NCI-H82 (cell line): ENCODE data around the gene HOXB9.

Experiments used
- DNase-seq: peaks from one replicate; lab custom pipeline; 2025; lab: John Stamatoyannopoulos, UW

Gene HOXB9

GRCh38 chr17:48610282-48611211 lies 15.6 kb downstream of the HOXB9 start, which contains the start of gene HOXB7:
Gene HOXB7 (minus strand): TSS chr17:48611017. CDS start chr17:48610918, 99 bp downstream.
- DNase-seq: peak; percentile 38

DNA sequence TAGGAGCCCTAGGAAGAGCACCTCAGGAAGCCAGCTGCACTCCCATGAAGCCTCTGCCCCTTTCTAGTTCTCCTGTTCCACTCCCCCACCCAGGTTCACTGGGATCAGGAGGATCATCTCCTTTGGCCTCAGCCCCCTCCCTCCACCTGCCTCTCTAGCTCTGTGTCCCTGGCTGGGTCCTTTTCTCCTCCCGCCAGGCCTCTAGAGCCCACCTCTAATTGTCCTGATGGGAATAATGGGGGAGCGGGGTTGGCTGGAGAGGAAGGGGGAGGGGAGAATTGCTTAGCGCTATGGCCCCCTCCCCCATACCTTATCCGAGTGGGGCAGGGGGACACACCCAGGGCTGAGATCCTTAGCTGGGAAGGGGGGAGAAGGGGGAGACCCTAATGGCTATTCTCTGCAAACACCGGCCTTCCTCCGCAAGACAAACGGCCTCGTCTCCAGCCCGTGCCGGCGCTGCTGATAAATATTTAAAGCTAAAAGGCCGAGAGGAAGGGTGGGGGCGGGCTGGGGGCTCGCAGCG lies 16.3 kb downstream of the HOXB9 start:
- DNase-seq: no peak

GRCh38 chr17:48609033-48609432 lies 17.1 kb downstream of the HOXB9 start:
- no peak for DNase-seq

DNA sequence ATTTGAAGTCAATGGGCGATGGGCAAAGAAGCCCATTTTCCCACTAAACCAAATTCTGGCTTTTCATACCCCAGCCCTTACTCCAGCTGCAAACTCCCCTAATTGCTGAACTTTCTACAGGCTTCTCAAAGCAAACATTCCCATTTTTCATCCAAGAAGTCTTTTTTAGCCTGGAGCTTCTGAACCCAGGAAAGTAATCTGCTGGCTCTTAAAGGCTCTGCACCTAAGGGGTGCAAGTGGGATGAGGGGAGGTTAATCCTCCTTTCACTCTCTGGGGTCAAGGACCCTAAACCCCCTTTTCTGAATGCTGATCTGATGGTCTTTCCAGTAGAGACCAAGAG lies 17.7 kb downstream of the HOXB9 start:
- DNase-seq: no peak

GRCh38 chr17:48606892-48607614 lies 19.1 kb downstream of the HOXB9 start:
- no peak for DNase-seq

DNA sequence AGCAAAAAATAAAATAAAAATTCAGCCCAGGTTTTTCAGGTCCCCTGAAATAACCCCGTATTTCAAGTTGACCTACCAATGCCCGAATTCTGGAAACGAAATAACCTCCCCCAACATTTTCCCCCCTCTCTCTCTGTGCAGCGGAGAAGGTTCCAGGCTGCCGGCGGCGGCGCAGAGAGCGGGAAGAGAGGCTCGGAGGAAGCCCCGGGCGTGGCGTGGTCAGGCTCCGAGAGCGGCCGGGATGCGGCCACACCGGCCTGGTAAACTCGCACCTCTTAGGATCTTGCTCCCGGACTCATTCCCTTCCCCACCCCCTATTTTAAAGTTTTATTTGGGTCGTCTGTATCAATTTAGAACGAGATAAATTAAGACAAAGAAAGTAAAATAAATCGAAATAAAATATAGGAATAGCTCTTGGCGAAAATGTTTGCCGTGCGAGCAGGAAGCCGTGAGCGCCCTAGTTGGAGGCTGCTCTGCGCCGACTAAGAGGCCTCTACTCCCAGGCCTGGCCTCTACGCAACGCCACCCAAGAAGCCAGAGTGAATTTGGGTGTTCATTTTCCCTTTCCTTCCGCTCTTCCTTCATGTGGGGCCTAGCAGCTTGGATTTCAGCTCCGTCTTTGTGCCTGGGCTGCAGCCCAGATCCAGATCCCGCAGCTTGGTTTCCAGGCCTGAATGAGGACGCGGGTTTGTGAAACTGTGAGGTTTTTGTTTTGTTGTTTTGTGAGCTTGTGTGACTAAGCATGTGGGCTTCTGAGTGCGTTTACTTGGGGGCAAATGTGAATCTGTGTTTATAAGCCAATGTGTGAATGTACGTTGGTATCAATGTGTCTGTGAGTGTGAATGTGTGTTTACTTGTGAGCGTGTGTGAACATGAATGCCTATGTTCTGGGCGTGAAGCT lies 19.9 kb downstream of the HOXB9 start:
- no peak for DNase-seq

DNA sequence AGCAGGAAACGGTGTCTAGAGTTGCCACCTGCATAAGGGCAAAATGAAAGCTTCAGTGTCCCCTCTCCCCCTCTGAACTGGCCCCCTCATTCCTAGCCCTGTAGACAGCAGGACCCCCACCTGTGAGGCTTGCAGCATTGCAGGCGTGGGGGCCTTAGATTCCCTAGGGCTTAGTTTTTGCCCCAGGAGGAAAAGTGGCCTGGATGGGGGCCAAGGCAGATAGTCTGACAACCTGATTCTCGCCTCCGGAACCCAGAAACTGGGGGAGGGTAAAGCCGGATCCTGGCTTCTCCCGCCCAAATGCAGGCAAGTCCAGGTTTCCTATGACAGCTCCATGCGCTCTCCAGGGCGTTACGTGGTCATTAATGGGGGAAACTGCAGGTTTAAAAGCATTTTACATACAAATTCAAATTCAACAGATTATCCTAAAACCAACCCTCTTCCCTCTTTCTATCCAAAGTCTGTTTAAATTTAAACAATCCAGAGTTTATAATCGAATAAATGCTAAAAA lies 20.7 kb downstream of the HOXB9 start:
- no peak for DNase-seq

DNA sequence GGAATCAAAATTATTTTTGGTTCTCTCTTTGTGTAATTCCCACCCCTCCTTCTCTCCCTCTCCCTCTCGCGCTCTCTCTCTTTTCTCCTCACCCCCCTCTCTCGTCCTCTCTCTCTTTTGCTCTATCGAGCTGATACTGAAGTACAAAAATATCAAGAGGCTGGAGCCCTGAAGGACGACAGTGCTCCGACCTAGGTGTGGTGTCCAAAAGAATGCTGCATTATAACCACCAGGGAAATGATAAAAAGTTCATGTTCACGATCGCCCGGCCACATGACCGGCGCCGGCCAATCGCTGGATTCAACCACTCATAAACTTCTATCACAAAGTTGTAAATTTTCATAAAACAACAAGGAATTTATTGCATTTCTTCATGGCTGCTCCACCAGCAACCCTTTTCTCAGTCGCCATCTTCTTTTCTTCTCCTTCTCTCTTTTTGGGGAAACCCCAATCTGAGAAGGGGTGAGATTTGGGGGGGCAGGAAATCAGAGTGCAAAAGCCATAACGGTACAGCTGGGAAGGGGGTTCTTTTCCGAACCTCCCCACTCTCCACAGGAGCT lies 21.3 kb downstream of the HOXB9 start, which contains the start of gene HOXB6:
HOXB6 (minus strand) TSS at position 217 of the 560 bp plus-strand sequence. CDS start 6,836 bp downstream, outside the sequence.
- no peak for DNase-seq

DNA sequence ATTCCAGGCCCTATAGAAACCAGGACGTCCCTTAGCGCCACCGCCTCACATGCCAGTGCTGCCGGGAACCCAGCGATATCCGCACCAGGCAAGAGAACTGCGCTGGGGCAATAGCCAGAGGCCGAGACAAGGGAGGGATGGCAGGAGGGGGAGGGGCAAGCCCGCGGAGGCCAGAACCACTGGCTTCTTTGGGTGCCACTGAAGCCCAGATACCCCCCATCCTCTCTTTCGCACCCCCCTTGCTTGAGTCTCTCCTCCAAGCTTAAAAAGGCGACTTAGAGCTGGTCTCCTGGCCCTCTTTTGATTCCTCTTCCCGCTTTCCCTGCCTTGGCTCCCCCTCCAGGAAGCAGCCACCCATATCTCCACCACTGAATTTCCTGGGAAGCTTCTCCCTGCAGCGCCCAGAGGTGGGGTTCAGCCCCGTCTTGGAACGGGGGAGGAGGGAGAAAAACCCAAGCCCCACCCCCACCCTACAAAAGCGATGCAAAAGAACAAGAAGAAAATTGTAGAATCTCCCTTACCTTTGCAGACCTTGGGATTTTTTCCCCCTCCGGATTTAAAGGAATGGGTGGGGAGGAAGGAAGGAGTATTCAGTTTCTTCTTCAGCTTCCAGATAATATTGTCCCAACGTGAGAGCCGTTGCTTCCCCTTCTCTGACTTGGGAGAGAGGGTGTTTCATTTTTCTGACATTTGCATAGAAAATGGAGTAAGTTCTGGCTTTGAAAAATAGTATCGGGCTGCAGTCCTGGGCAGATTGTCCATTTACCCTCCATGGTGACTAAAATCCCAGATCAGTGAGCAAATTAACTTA lies 22.0 kb downstream of the HOXB9 start:
- no peak for DNase-seq

GRCh38 chr17:48601539-48602425 lies 24.4 kb downstream of the HOXB9 start:
- DNase-seq: no peak

- no peak for DNase-seq
Measured at GRCh38 chr17:48601207-48601538, 25.0 kb downstream of the HOXB9 start.

- DNase-seq: no peak
Measured at GRCh38 chr17:48600244-48601098, 25.7 kb downstream of the HOXB9 start.

GRCh38 chr17:48599354-48599753 lies 26.8 kb downstream of the HOXB9 start:
- DNase-seq: no peak

DNA sequence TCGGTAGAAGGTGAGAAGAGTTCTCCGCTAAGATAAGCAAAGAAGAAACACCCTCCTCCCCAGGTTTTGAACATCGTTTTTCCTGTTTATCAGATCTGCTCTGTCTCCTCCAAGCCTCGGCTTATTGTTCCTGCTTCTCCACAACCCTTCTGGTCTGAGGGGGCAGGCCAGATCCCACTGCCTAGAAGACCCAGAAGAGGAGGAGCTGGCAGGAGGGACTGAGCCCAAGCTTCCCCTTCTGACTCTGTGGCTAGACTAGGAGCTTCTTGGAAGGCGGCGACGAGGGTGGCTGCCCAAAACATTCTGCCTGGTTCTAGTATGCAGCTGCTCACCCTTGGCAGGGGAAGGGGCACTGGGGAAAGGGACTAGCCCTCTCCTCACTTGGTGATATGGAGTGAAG lies 27.4 kb downstream of the HOXB9 start:
- DNase-seq: no peak

DNA sequence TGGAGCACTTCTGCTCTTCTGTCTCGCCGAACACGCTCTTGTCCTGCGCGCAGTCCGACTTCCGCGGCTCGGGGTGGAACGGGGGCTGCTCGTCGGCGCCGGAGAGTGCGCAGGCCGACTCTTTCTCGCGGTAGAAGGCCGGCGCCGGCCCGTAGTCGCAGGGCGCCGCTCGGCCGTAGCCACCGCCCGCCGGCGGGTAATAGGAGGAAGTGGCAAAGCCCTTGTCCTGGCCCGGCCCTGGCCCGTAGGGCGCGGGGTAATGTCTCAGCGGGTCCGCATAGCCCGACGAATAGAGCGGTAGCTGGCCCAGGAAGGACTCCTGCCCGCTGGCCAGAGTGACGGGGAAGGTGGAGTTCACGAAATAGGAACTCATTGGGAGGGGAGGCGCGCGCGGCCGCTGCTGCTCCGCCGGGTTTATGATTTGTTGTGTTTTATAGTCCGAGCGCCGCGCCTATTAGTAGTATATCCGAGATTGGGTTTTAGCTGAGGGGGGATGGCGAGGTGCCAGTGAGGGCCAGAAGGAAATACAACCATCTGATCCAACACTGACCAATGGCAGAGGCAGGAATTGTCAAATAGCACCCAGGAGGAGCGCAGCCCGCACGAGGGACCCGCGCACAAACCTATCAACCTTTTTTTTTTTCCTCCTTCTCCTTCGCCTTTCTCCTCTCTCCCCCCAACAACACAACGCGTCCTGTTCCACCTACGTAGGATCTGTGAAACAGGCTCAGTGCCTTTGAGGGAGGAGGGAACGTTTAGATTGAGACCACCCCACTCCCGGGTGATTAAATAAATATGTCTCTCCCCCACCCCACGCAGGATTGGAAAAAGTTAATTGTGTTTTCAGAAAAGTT lies 28.2 kb downstream of the HOXB9 start:
- DNase-seq: no peak

DNA sequence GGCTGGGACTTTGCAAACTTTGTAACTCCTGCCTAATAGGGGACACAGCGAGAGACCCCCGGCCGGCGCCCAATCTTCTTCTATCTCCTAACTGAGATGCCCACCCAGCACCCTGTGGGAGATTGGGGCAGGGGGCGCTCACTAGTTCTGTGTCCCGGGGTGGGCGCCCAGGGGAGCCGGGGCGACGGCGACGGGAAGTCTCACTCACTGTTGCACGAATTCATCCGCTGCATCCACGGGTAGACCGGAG lies 28.7 kb downstream of the HOXB9 start:
- no peak for DNase-seq

GRCh38 chr17:48596735-48597527 lies 29.2 kb downstream of the HOXB9 start:
- no peak for DNase-seq
